Islet precursor cell (in vitro differentiated cells): ENCODE measurements around the gene FBN1.

Source experiments
- DNase-seq: peaks from one replicate; pipeline ENCODE4 v3.0.0-alpha.2; 2018

The FBN1 gene

DNA sequence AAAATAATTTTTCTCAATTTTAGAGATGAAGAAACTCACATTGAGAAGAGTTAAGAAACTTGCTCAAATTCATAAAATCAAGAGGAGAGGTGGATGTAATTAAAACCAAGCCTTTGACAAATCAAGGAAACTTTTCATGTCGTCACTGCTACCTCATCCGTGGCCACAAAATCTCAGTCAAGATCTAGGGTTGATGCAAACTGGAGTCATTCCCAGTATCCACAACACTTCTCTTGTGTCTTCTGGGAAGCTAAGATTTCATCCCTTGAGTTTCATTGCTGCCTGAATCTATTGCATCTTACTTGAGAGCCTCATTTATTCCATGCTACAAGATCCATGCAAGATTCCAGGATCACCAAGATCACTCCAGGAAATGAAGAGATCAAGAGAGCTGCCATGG lies 5.4 kb upstream of the FBN1 start:
- no peak for DNase-seq

DNA sequence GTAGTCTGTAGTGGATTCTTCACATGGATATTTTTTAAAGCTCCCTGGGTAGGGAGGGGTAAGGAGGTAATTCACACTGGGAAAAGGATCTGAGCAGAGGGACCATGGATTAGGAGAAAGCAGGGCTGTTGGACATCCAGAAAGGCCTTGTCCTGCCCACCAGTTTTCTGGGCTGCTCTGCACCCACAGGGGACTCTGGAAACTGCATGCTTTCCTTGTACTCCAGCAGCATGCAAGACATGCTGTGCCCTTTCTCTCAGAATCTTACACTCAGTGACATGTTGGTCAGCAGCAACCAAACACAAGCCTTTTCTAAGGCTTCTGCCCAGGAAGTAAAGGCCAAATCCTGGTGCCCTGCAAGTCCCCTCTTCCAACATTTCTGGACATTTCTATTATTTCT lies 2.5 kb upstream of the FBN1 start:
- DNase-seq = peak; percentile 65

DNA sequence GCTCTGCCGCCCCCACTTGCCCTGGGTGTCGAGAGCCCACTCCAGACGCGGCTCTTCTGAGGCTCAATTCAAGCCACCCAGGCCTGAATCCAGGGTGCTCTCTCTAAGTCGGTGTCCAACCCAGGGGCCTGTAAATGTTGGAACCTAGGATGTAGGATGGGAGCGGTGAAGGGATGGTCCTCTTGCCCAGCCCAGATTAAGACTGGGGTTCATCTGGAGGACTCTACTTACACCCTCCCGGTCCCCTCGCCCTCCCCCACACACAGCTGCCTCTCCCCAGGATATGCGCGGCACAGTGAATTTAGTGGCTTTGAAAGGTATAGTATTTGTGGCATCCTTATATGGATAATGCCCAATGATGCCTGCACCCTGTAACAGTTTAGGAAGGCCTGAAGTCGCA lies 822 bp upstream of the FBN1 start:
- DNase-seq = no peak

DNA sequence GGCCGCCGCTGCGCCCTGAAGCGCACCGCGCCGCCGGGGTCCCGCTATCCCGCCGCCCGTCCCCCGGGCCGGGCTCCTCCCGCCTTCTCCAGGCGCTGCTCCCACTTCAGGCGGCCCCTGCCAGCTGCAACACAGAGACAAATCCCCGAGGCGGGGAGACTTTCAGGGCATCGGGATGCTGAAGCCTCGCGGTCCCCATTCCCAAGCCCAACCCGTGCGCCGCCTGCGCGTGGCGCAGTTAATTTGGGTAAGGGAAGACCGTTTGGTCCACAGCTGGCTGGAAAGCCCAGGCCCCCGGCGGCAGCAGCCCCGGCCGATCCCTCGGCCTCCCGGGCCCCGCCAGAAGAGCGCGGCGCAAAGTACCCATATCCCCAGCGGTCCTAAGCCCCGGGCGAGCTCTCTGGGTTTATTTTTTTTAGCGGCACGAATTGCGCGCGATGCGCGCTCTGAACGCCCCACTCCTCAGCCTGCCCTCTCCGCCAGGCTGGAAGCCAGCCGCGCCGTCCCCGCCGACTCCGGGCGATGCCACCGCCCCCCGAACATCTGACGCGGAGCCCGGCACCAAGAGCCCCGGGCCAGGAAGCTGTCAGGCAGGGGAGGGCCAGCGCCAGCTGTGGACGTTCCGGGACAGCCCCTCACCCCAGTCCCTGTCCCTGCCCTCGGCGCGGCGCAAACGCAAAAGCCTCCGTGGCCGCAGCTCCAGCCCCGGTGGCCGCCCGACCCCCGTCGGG lies 517 bp downstream of the FBN1 start:
- peak; percentile 71 for DNase-seq

DNA sequence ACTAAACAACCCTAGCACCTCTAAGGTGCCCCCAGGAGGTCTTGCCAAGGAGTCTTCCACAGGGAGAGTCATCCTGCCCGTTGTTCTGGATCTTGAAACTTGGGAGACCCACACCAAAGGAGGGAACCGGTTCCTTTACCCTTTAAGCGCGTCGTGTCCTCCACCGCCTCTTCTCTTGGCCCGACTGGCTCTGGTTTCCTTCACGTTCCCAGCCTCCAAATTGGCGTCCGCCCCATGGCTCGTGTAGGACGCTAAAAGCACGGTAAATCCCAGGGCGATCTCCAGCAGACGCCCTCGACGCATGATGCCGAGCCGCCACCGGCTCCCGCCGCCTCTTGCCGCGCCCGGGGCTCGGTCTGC lies 1.1 kb downstream of the FBN1 start:
- DNase-seq = no peak

DNA sequence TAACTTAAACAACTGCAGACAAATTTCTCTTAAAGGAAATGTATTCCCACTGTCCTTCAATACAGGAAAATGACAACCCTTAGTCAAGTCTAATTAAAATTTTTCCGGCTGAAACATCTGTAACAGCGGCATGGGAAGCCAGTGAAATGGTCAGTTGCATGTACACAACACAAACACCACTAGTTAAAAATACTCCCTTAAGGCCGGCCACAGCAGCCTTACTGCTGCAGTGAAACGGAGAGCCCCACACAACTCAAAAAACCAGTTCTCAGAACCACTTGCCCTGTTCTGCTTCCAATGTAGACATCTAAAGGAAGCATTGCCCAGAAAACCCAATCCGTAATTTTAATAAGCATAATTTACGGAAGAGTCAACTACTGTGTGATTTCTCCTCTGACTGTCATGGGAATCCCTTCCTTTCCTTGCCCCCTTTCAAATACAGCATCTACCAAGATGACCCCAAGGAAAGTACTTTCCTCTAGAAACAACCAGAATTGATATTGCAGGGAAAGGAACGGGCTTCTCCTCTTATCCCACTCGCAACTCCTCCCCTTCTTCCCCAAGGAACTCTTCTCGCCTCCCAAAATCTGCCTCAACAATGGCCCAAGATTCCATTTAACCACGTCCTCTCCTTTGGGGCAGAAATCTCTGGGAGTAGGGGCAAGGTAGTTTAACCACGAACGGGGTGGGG lies 1.6 kb downstream of the FBN1 start:
- DNase-seq = no peak

DNA sequence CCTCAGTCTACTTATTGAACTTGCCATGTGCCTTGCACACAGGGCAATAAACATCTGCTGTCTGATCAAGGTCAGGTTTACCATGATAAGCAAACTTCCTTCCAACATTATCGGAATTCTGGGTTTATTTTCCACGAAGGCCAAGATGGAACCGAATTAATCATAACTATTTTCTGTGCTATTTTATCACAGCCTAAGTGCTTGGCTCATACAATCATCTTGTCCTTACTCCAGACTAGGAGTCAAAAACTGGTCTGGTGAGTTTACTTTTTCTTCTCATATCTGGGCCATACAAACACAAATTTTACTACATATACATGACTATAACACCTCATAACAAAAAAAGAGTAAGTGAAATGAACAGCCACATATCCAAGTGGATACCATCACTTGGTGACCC lies 2.3 kb downstream of the FBN1 start:
- no peak for DNase-seq

DNA sequence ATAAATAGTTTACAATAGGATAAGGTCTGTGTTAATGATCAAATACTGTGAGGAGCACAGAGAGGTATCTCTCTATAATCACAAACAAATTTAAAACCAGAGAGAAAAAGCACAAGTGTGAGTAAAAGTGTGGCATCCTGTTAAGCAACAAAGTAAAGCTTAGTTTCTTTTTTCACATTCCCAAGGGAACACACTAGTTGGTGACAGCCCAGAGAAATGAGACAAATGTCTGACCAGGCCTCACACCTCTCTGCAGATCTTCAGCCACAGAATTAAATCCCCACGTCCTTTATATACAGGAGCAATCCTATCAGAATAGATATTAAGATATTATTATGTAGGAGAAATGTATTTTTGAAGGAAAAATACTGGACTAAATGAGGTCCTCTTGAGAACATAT lies 2.7 kb downstream of the FBN1 start:
- DNase-seq = no peak

DNA sequence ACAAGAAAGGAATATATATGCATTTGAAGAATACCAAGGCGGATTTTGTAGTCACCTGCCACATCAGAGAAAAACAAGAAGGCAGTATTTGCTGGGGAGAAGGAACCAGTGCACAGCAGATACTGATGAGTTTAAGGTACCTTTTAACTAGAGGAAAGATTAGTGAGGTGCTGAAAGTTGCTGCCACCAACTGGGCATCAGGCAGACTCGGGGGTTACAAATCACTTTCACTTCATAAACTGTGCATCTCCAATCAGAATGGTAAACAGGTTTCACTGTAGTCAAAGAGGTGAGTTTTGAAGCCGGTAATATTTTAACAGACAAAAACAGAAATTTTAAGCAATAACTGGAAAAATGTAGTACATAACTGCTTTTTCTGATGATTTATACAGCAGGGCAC lies 4.1 kb downstream of the FBN1 start:
- DNase-seq = no peak

DNA sequence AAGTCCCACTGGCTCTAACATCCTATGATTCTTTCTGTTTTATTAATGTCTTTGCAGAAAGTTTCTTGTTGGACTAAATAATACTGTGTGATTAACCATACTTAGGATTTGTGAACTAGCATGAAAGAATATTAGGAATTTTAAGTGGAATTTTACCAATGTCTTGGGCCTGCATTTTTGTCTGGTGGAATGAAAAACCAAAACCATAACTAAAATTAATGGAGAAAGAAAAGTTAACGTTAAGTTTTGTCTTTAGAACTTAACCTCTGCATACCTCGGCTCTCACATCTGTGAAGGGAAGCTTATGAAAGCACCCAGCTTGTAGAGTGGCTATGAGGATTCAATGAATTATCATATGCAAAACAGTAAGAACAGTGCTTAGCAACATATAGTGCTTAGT lies 6.5 kb downstream of the FBN1 start:
- DNase-seq = no peak

DNA sequence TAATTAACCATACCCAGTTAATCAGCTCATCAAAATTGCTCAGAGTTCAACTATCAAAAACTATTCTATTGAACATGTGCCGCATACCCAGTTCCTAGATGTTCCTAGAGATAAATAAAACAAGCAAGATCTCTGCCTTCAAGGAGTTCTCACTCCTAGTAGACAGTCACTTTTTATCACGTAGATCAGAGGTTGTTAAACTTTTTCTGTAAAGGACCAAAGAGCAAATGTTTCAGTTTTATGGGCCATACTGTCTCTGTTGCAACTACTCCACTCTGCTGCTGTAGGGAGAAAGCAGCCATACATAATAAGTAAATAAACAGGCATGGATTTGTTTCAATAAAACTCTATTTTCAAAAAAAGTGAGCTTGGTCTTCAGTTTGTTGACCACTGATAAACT lies 7.9 kb downstream of the FBN1 start:
- DNase-seq = no peak

DNA sequence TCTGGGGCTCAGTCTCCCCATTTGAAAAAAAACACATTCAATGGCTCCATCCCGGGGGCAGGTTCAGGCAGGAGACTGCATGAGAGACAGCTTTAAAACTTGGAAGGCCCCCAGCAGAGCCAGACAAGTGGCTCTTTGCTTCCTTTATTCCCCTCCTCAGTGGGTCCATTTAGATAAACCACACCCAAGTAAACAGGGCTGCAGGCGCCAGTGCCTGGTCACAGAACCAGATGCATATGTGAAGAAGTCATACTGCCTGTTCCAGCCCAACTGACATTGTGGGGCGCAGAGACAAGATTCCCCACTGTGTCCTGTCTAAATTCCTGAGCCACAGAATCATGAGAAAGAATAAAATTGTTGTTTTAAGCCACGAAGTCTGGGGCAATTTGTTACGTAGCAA lies 9.0 kb downstream of the FBN1 start:
- no peak for DNase-seq

DNA sequence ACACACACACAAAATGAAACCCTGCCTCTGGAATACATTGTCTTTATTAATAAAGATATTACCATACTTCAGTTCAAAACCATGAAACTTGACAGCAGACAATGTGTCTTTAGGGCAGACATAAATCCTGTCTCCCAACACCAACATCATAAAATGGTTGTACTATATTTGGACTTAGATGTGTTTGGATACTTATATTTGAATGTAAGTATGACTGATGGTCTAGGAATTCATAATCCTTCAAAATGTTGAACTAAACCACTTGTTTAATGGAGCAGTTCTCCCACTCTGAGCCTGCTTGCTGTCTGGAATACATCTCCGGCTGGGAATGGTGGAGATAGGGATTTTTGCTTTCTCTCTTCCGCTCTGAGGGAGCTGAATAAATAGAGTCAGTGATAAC lies 10.6 kb downstream of the FBN1 start:
- no peak for DNase-seq

DNA sequence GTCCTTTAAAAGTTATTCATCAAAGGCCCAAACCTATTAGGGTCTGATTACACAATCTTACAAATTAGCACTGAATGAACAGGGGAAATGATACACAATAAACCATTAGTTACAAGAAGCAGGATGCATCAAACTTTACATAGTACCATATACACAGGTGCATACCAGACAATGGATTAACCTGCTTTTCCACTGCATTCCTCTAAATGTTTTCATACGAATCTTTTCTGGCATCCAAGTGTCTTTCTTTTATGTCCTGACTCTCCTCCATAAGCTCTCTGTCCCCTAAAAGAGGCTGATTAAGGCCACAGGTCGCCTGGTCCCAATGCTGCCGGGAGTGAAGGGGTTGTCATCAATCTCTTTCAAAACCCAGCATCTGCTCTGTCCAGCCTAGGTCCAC lies 11.4 kb downstream of the FBN1 start:
- no peak for DNase-seq

DNA sequence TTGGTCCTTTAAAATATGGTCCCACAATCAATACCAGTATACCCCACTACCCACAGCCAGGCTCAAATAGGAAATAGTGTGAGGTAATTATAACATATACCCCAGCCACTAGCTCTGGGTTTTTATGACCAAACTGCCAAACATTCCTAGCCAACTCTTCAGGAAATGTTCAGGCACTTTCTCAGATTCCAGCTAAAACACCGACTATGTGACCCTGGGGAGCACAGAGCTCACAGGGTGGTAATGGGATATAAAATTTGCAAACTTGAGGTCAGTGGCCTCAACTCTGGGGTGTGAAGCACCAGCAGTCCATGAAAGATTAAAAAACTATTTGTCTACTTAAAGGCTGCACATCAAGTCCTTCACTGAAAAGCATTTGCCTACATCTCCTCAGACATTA lies 12.9 kb downstream of the FBN1 start:
- no peak for DNase-seq

DNA sequence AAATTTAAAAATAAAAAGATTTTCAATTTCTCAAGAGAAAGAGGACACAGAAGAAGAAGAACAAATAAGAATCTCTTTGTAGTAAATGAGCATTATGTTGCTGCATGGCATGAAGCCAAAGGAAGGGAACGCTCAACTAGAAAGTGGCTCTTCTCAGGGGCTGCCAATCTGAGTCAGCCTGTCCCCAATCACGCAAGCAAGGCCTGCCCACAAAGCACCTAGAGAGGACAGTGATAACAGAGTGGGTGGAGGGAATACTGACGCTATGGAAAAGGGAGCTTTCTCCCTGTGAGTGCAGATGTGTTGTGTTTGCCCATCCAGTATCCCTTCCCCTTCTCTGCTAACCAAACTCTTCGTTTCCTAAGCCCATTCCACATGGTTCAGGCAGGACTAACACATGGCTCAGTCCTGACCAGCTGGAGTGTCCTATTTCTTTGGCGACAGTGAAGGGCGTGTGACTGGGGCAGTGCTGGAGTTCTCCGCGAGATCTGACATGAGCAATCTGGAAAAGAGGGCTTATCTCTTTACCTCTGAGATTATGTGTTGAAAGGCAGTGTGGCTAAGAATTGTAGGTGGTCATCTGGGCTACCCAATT lies 14.2 kb downstream of the FBN1 start:
- no peak for DNase-seq

DNA sequence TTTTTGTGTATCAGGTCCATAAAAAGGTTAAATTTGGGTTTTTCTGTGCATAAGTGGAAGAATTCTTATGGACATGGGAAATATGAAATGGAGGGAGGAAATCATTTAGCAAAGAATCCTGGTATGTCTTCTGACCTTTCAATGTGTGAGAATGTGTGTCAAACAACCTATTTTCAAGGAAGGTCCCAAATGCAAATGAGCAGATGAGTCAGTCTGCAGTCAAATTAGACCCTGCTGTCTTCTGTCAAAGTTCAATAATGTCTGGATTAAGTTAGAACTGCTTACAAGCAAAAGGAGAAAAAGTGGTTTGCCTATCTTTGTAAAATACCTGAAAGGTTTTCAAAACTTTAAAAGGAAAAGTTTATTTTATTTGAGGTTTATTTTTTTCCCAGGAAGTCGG lies 15.3 kb downstream of the FBN1 start:
- DNase-seq = no peak

DNA sequence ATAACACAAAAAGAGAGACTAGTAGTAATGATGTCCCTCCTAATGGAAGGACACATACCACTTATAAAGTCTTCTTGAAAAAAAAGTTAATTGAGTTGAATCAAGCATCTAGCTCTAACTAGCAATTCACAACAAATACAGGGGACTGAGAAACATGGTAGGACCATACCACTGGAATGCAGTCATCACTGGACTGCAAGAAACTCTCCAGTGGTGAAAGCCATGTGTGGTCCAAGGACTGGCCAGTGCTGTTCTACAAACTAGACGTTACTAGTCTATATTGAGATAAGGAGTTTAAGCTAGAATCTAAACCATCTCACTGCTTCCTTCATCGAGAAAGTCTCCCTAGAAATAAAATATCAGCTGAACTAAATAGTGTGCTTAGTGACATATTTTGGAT lies 16.7 kb downstream of the FBN1 start:
- no peak for DNase-seq

DNA sequence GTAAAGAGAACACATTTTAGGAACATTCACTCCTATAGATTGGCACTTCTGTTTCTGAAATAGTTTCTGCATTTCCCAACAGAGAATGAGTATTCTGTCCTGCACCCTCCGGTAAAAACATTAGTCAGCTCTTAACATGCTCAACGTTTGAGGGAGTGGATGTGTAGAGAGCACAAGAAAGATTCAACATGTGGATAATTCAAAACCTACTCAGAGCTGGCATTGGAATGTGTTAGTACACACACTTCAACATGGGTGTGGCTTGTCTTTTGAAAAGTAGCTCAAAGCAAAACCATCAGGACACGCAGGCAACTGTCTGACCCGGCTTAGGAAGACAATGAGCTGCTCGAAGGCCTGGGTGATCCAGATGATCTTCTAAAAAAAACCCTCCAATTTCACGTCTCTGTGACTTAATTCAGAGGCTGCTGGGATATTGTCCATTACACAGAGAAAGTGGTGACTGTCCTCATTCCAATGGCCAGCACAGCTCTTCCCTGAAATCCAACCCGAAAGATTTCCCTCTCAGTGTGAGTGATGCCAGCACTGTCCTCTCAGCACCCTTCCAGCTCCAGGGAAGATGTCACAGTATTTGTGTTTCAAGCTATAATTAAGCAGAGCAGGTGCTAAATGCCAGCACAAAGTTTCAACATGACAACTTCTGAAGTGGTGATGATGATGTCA lies 18.1 kb downstream of the FBN1 start:
- DNase-seq = no peak

DNA sequence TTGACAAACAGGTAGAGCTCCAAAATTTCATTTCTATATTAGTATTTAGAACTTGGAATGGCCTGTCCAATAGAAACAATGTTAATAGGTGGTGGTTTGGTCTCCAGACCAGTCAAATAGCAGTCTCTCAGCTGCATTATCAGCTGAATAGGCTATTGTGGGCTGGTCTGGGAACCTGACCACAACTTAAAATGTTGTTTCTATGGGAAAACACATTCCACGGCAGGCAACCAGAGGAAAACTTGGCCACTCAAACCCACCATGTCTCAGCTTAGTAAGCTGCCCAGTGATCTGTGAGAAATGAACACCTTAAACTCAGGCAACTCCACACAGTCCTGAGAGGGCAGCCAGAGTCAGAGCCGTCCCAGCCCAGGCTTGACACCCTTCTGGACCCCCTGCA lies 20.4 kb downstream of the FBN1 start:
- DNase-seq = peak; percentile 61

DNA sequence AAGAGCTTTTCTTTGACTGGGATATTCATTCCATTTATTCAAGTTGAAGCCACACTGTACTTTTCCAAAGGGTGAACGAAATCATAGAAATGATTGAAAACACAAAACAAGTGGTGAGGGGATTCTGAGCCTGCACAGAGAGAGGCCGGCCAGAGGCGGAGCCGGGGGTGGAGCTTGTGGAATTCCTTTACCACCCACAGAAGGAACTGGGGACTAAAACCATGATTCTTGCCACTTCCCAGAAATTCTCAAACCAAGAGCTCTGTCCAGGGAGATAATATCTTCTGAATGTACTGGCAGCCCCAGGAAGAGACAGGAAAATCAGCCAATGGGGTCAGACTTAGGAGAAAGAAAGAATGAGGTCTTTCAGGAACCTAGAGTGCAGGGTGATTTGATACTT lies 20.8 kb downstream of the FBN1 start:
- DNase-seq = peak; percentile 64

DNA sequence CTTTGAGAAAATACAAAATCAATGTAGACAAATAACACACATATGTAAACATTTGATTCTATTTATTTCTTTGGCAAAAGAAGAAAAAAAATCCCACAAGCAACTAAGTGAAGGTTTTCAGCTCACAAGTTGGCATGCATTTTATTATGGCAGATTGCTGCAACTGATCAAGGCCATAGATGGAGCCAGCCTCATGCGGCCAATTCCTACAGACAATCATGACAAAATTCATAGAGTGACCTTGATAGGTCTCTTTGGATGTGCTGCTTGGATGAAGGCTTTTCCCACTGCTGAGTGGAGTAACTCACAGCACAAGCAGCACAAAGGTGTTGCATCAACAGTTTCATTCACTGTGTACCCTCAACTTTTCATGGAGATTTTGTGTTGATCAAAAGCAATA lies 22.1 kb downstream of the FBN1 start:
- DNase-seq = no peak

DNA sequence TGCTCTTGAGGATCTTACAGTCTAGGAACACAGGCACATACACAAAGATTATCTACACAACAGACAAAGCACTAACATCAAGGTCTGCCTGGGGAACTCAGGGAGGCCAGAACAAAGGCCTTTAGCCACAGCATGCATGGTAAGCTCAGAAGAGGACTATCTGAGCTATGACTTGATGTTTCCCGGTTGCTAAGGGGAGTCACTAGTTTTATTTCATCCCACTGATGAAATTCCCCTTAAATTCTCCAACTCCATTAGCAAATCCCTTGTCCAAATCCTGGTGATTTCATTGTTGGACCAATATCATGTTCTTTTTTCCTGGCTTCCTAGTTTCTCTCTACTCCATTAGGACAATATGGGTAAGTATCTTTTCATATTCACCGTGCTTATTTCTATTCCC lies 23.3 kb downstream of the FBN1 start:
- DNase-seq = no peak

DNA sequence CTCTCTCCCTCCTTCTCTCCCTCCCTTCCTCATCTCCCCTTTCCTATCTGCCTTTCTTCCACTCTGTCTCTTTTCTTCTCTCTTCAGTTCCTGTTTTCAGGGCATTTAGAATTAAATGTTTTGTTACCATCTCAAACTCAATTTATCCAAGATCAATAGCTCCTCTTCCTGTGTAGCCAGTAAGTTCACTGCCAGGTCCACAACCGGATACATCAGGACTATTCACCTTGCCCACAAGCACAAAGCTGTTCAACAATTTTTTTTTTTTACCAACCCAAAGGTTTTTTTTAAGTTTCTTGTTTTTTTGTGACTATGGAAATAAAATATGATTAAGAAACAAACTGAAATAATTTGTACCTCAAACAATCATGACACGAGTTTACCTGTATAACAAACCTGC lies 26.1 kb downstream of the FBN1 start:
- no peak for DNase-seq
